HEK293 (cell line): ENCODE data around the gene HIRA.

Experiments
- CTCF ChIA-PET: fragments of 350-600 bp; formaldehyde crosslinking; extraction: SDS; loops from one replicate; lab custom pipeline; 2021; ENCODE audit warnings: antibody characterized with exemption; lab: Yijun Ruan, JAX
- POLR2A ChIA-PET: fragments of 300-600 bp; formaldehyde crosslinking; extraction: SDS; loops from one replicate; lab custom pipeline; 2020; ENCODE audit warnings: antibody characterized with exemption, inconsistent platforms; lab: Yijun Ruan, JAX
- H3K27ac ChIP-seq: fragments of 200-500 bp; sonication (Bioruptor generic); 2 replicates; pipeline ENCODE4 v1.5.1; 2014; ENCODE audit warnings: low read depth, low read length, control low read depth, inconsistent platforms; ENCODE audit errors: extremely low read depth
- H3K36me3 ChIP-seq, 2 experiments: fragments of 200-500 bp in 1 of 2; sonication (Bioruptor generic) in 1 of 2; 1 replicate in 1 of 2; 2 replicates in 1 of 2; pipeline ENCODE4 v1.5.1; 2014 to 2017; ENCODE audit warnings: inconsistent platforms in 2 of 2, low read length in 2 of 2; ENCODE audit not compliant: control insufficient read depth in 2 of 2, insufficient read depth in 1 of 2
- H3K4me1 ChIP-seq: fragments of 200-500 bp; sonication (Bioruptor generic); 2 replicates; pipeline ENCODE4 v1.5.1; 2014; ENCODE audit warnings: mild to moderate bottlenecking, low read length, inconsistent platforms; ENCODE audit not compliant: control insufficient read depth, insufficient read depth
- H3K4me3 ChIP-seq: 2 replicates; pipeline ENCODE4 v1.5.1; 2011; ENCODE audit warnings: low read depth, mild to moderate bottlenecking, control low read depth, low read length, moderate library complexity
- H3K9me3 ChIP-seq: fragments of 200-500 bp; sonication (Bioruptor generic); 2 replicates; pipeline ENCODE4 v1.5.1; 2014; ENCODE audit warnings: low read depth, low read length, inconsistent platforms; ENCODE audit not compliant: control insufficient read depth, insufficient read depth
- GLI4 ChIP-seq: fragments of 450-650 bp; formaldehyde crosslinking; IDR thresholded peaks from 2 replicates; pipeline ENCODE4 v1.5.1; 2016; ENCODE audit warnings: missing biosample characterization, missing genetic modification characterization
- GLIS2 ChIP-seq: fragments of 450-650 bp; formaldehyde crosslinking; IDR thresholded peaks from 2 replicates; pipeline ENCODE4 v1.5.1; 2016; ENCODE audit warnings: missing biosample characterization, missing genetic modification characterization
- KLF1 ChIP-seq: fragments of 450-650 bp; formaldehyde crosslinking; IDR thresholded peaks from 2 replicates; pipeline ENCODE4 v1.5.1; 2016; ENCODE audit warnings: missing biosample characterization, missing genetic modification characterization
- MZF1 ChIP-seq: fragments of 450-650 bp; formaldehyde crosslinking; IDR thresholded peaks from 2 replicates; pipeline ENCODE4 v1.5.1; 2017; ENCODE audit warnings: missing biosample characterization, missing genetic modification characterization, borderline replicate concordance
- SCRT2 ChIP-seq: fragments of 450-650 bp; formaldehyde crosslinking; IDR thresholded peaks from 2 replicates; pipeline ENCODE4 v1.5.1; 2016; ENCODE audit warnings: missing biosample characterization, missing genetic modification characterization
- SETDB1 ChIP-seq: IDR thresholded peaks from one replicate; pipeline ENCODE4 v1.6.1; 2017; ENCODE audit warnings: mild to moderate bottlenecking, low read length, moderate library complexity, mixed read lengths; ENCODE audit not compliant: insufficient read length
- SP3 ChIP-seq: fragments of 450-650 bp; formaldehyde crosslinking; IDR thresholded peaks from 2 replicates; pipeline ENCODE4 v1.5.1; 2016; ENCODE audit warnings: missing biosample characterization, missing genetic modification characterization
- ZBTB26 ChIP-seq: fragments of 450-650 bp; formaldehyde crosslinking; optimal IDR thresholded peaks from 2 replicates; pipeline ENCODE3; 2016; ENCODE audit warnings: missing biosample characterization, mild to moderate bottlenecking, missing genetic modification characterization
- ZBTB7A ChIP-seq: fragments of 450-650 bp; formaldehyde crosslinking; IDR thresholded peaks from 2 replicates; pipeline ENCODE4 v1.5.1; 2016; ENCODE audit warnings: low read depth, missing biosample characterization, missing genetic modification characterization
- ZFP37 ChIP-seq: fragments of 450-650 bp; formaldehyde crosslinking; IDR thresholded peaks from 2 replicates; pipeline ENCODE4 v1.5.1; 2016; ENCODE audit warnings: missing biosample characterization, missing genetic modification characterization
- ZFP69B ChIP-seq: fragments of 450-650 bp; formaldehyde crosslinking; IDR thresholded peaks from 2 replicates; pipeline ENCODE4 v1.5.1; 2016; ENCODE audit warnings: missing biosample characterization, missing genetic modification characterization
- ZNF112 ChIP-seq: fragments of 450-650 bp; formaldehyde crosslinking; IDR thresholded peaks from 2 replicates; pipeline ENCODE4 v1.5.0; 2017; ENCODE audit warnings: missing biosample characterization, missing genetic modification characterization
- ZNF114 ChIP-seq: fragments of 450-650 bp; formaldehyde crosslinking; IDR thresholded peaks from 2 replicates; pipeline ENCODE4 v1.5.0; 2017; ENCODE audit warnings: missing biosample characterization, missing genetic modification characterization
- ZNF140 ChIP-seq: fragments of 450-650 bp; formaldehyde crosslinking; IDR thresholded peaks from 2 replicates; pipeline ENCODE4 v1.5.1; 2016; ENCODE audit warnings: missing biosample characterization, missing genetic modification characterization
- ZNF302 ChIP-seq: fragments of 450-650 bp; formaldehyde crosslinking; IDR thresholded peaks from 2 replicates; pipeline ENCODE4 v1.5.1; 2016; ENCODE audit warnings: missing biosample characterization, missing genetic modification characterization, low read depth
- ZNF335 ChIP-seq: fragments of 450-650 bp; formaldehyde crosslinking; conservative IDR thresholded peaks from 2 replicates; pipeline ENCODE4 v1.5.1; 2016; ENCODE audit warnings: missing biosample characterization, missing genetic modification characterization
- ZNF473 ChIP-seq: fragments of 450-650 bp; formaldehyde crosslinking; IDR thresholded peaks from 2 replicates; pipeline ENCODE4 v1.5.1; 2017; ENCODE audit warnings: missing biosample characterization, missing genetic modification characterization
- ZNF48 ChIP-seq: fragments of 450-650 bp; formaldehyde crosslinking; IDR thresholded peaks from 2 replicates; pipeline ENCODE4 v1.5.1; 2016; ENCODE audit warnings: missing biosample characterization, missing genetic modification characterization
- ZNF501 ChIP-seq: fragments of 450-650 bp; formaldehyde crosslinking; IDR thresholded peaks from 2 replicates; pipeline ENCODE4 v1.5.1; 2016; ENCODE audit warnings: missing biosample characterization, missing genetic modification characterization
- ZNF549 ChIP-seq: fragments of 450-650 bp; IDR thresholded peaks from 2 replicates; pipeline ENCODE4 v1.5.1; 2018; ENCODE audit warnings: missing biosample characterization, missing genetic modification characterization, mild to moderate bottlenecking, inconsistent platforms, moderate library complexity
- ZNF660 ChIP-seq: fragments of 450-650 bp; IDR thresholded peaks from 2 replicates; pipeline ENCODE4 v1.5.1; 2018; ENCODE audit warnings: missing biosample characterization, mild to moderate bottlenecking, missing genetic modification characterization
- ZNF670 ChIP-seq: fragments of 450-650 bp; formaldehyde crosslinking; IDR thresholded peaks from 2 replicates; pipeline ENCODE4 v1.5.1; 2016; ENCODE audit warnings: missing biosample characterization, missing genetic modification characterization, low read depth
- ZNF776 ChIP-seq: fragments of 450-650 bp; formaldehyde crosslinking; IDR thresholded peaks from 2 replicates; pipeline ENCODE4 v1.5.0; 2017; ENCODE audit warnings: missing biosample characterization, missing genetic modification characterization, borderline replicate concordance
- ZNF837 ChIP-seq: fragments of 450-650 bp; formaldehyde crosslinking; IDR thresholded peaks from 2 replicates; pipeline ENCODE4 v1.5.1; 2016; ENCODE audit warnings: missing biosample characterization, missing genetic modification characterization
- ZSCAN16 ChIP-seq: fragments of 450-650 bp; formaldehyde crosslinking; IDR thresholded peaks from 2 replicates; pipeline ENCODE4 v1.5.1; 2016; ENCODE audit warnings: missing biosample characterization, missing genetic modification characterization
- ZSCAN30 ChIP-seq: fragments of 450-650 bp; IDR thresholded peaks from 2 replicates; pipeline ENCODE4 v1.5.1; 2018; ENCODE audit warnings: missing biosample characterization, mild to moderate bottlenecking, missing genetic modification characterization, moderate library complexity
- TF ChIP-seq, protein P1 (sequence below): fragments of 450-650 bp; formaldehyde crosslinking; IDR thresholded peaks from 2 replicates; pipeline ENCODE4 v1.5.1; 2016; ENCODE audit warnings: missing biosample characterization, missing genetic modification characterization

Gene HIRA

DNA sequence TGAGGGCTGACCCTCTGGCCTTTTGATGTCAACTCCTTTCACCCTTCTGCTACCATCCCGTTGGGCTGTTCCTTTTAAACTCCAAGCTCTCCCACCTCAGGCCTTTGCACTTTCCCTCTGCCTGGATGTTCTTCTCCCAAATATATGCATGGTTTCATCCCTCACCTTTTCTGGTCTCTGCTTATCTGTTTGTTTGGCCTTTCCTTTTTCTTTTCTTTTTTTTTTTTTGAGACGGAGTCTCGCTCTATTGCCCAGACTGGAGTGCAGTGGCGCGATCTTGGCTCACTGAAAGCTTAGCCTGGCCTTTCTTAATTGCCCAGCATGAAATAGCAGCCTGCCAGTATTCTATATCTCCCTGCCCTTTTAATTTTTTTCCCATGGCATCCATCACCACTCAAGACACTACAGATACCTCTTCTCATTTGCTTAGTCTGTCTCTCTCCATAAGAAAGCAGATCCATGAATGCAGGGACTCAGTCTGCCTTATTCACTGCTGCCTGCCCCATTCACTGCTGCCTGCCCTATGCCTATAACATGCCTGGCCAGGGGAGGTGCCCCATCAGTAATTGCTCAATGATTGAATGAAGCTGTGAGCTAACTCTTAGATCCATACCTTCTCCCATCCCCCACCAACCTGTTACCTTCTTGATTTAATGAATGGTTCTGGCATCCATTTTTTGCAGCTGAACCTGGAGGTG is 81.6 kb downstream of the HIRA start:
- POLR2A ChIA-PET, result no interaction called here
- no peaks in the 10 kb centered on the region for H3K9me3 ChIP-seq
- no peaks in the 10 kb centered on the region for H3K4me1 ChIP-seq
- no peak overlapping the region for H3K4me3 ChIP-seq
- CTCF ChIA-PET, result no interaction called here
- TF ChIP-seq KLF1 (tag by site-specific recombination) (no peak), GLIS2 (tag by site-specific recombination) (no peak), SETDB1 (no peak), SCRT2 (tag by site-specific recombination) (0 out of 2 replicates have a peak, but pooled peaks have one; percentile 25)
- H3K36me3 ChIP-seq, result peaks cover 0 to 92% of the 10 kb centered on the region in 2 experiments; a peak in 2 of 3 replicates
- no peak overlapping the region for H3K27ac ChIP-seq

GRCh38 chr22:19346677-19347265 is 84.8 kb downstream of the HIRA start:
- H3K36me3 ChIP-seq, result peaks cover 11 to 84% of the 10 kb centered on the region in 2 experiments
- ChIA-PET CTCF (interaction anchor here (0.5 kb wide), 1 partner anchor 46 kb away, joined by 3 read pairs; no protein-coding TSS in a partner anchor), POLR2A (no interaction called here)
- no peaks in the 10 kb centered on the region for H3K9me3 ChIP-seq
- TF ChIP-seq ZNF114 (tag by site-specific recombination), result no peak
- TF ChIP-seq ZNF302 (tag by site-specific recombination), result no peak
- no peak for TF ChIP-seq ZNF473 (tag by site-specific recombination)
- TF ChIP-seq SP3 (tag by site-specific recombination), result no peak
- no peak for TF ChIP-seq ZBTB7A (tag by site-specific recombination)
- no peak for TF ChIP-seq ZFP69B (tag by site-specific recombination)
- TF ChIP-seq ZNF48 (tag by site-specific recombination), result no peak
- TF ChIP-seq ZNF660 (tag by site-specific recombination), result no peak
- TF ChIP-seq ZNF335 (tag by site-specific recombination), result no peak
- no peak for TF ChIP-seq ZSCAN30
- no peak for TF ChIP-seq ZNF140 (tag by site-specific recombination)
- no peak for TF ChIP-seq GLI4
- no peak for TF ChIP-seq ZNF776
- TF ChIP-seq ZFP37 (tag by site-specific recombination), result no peak
- TF ChIP-seq ZNF670 (tag by site-specific recombination), result no peak
- no peak for TF ChIP-seq ZBTB26
- TF ChIP-seq ZNF837, result no peak
- no peak for TF ChIP-seq ZNF549 (tag by site-specific recombination)
- TF ChIP-seq ZSCAN16 (tag by site-specific recombination), result no peak
- TF ChIP-seq MZF1 (tag by site-specific recombination), result no peak
- H3K4me3 ChIP-seq, result no peak overlapping the region
- H3K27ac ChIP-seq, result no peak overlapping the region
- H3K4me1 ChIP-seq, result no peaks in the 10 kb centered on the region

DNA sequence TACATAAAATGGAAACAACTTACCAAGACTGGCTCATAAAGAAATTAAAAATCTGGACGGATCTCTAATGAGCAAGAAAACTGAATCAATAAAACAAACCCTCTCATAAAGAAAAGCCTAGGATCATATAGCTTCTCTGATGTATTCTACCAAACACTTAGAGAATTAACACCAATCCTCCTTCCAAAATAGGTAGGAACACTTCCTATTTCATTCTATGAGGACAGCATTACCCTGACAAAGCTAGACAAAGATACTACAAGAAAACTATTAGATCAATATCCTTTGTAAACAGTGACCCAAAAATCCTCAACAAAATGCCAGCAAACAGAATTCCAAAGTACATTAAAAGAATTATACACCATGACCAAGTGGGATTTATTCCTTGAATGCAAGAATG is 87.1 kb downstream of the HIRA start:
- TF ChIP-seq, protein P1, sequence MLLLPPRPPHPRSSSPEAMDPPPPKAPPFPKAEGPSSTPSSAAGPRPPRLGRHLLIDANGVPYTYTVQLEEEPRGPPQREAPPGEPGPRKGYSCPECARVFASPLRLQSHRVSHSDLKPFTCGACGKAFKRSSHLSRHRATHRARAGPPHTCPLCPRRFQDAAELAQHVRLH (tag by site-specific recombination), result no peak
- TF ChIP-seq ZNF112 (tag by site-specific recombination), result no peak
- no peak for TF ChIP-seq ZNF501 (tag by site-specific recombination)
- H3K27ac ChIP-seq, result no peak overlapping the region
- no peak overlapping the region for H3K4me3 ChIP-seq
- H3K4me1 ChIP-seq, result no peaks in the 10 kb centered on the region
- peaks cover 19 to 76% of the 10 kb centered on the region in 2 experiments for H3K36me3 ChIP-seq
- ChIA-PET CTCF (no interaction called here), POLR2A (no interaction called here)
- H3K9me3 ChIP-seq, result no peaks in the 10 kb centered on the region
